SK-N-SH (cell line): ENCODE results near the gene PRSS38. TPM values are rescaled to one million over a fixed set of nuclear protein-coding genes. Genes with fewer than 3 reads are reported as not detected.
"Not testable (repeated sequence)": the region's sequence is repeated elsewhere in the genome, so short reads cannot be mapped to it uniquely, and the experiment has no call there.

Experiments
- CTCF ChIA-PET: fragments of 300-600, 350-600 bp; formaldehyde crosslinking; extraction: SDS; loops from one replicate; lab custom pipeline; 2021; lab: Yijun Ruan, JAX
- POLR2A ChIA-PET: fragments of 350-600 bp; sonication (Branson Sonifier 250); formaldehyde crosslinking; extraction: SDS; loops from one replicate; lab custom pipeline; 2020; ENCODE audit warnings: antibody characterized with exemption, inconsistent platforms; lab: Yijun Ruan, JAX
- DNase-seq: peaks from one replicate; pipeline ENCODE4 v3.0.0; 2012
- H2AFZ ChIP-seq: fragments of 200-600 bp; sonication (generic); 2 replicates; pipeline ENCODE4 v1.8.1; 2016; ENCODE audit warnings: antibody characterized with exemption, mild to moderate bottlenecking, low read depth
- H3F3A ChIP-seq: fragments of 200-600 bp; sonication (generic); replicated peaks from 2 replicates; pipeline ENCODE3; 2016; ENCODE audit warnings: antibody characterized with exemption, mild to moderate bottlenecking; ENCODE audit not compliant: insufficient read depth
- H3K27ac ChIP-seq, 2 experiments: fragments of 200-500 bp in 1 of 2; fragments of 200-600 bp in 1 of 2; sonication (Bioruptor generic) in 1 of 2; sonication (generic), shearing (Covaris generic) in 1 of 2; 2 replicates each; pipeline versions ENCODE4 v1.5.1 to v1.6.1; 2014 to 2016; ENCODE audit warnings: low read depth in 2 of 2, inconsistent platforms in 1 of 2, low read length in 1 of 2, mild to moderate bottlenecking in 1 of 2, mixed read lengths in 1 of 2
- H3K27me3 ChIP-seq: fragments of 200-600 bp; sonication (generic), shearing (Covaris generic); 2 replicates; pipeline ENCODE4 v1.6.1; 2016; ENCODE audit warnings: mixed run types; ENCODE audit not compliant: insufficient read depth
- H3K36me3 ChIP-seq, 2 experiments: fragments of 200-500 bp in 1 of 2; fragments of 200-600 bp in 1 of 2; sonication (Bioruptor generic) in 1 of 2; sonication (generic) in 1 of 2; replicated peaks in 1 of 2; 2 replicates each; pipeline versions ENCODE3 to v1.5.1; 2014 to 2016; ENCODE audit warnings: low read length in 1 of 2, mild to moderate bottlenecking in 1 of 2; ENCODE audit not compliant: insufficient read depth in 2 of 2, control insufficient read depth in 1 of 2
- H3K4me1 ChIP-seq, 2 experiments: fragments of 200-500 bp in 1 of 2; fragments of 200-600 bp in 1 of 2; sonication (Bioruptor generic) in 1 of 2; sonication (generic), shearing (Covaris generic) in 1 of 2; 2 replicates each; pipeline versions ENCODE4 v1.5.1 to v1.6.1; 2014 to 2016; ENCODE audit warnings: low read depth in 1 of 2, low read length in 1 of 2, mixed run types in 1 of 2; ENCODE audit not compliant: insufficient read depth in 2 of 2, control insufficient read depth in 1 of 2
- H3K4me2 ChIP-seq: fragments of 200-600 bp; sonication (generic), shearing (Covaris generic); 2 replicates; pipeline ENCODE4 v1.6.1; 2017; ENCODE audit warnings: mixed run types
- H3K4me3 ChIP-seq, 2 experiments: fragments of 200-500 bp in 1 of 2; fragments of 200-600 bp in 1 of 2; sonication (Bioruptor generic) in 1 of 2; sonication (generic), shearing (Covaris generic) in 1 of 2; 2 replicates each; pipeline versions ENCODE4 v1.5.1 to v1.8.1; 2014 to 2016; ENCODE audit warnings: low read depth in 2 of 2, inconsistent platforms in 1 of 2, low read length in 1 of 2, mild to moderate bottlenecking in 1 of 2, mixed read lengths in 1 of 2, moderate library complexity in 1 of 2
- H3K79me2 ChIP-seq: fragments of 200-600 bp; sonication (generic); 2 replicates; pipeline ENCODE4 v1.8.1; 2017; ENCODE audit warnings: mild to moderate bottlenecking; ENCODE audit not compliant: insufficient read depth
- H3K9ac ChIP-seq: fragments of 200-600 bp; sonication (generic); 2 replicates; pipeline ENCODE4 v1.6.1; 2017; ENCODE audit warnings: mixed run types
- H3K9me2 ChIP-seq: fragments of 200-600 bp; sonication (generic); 2 replicates; pipeline ENCODE4 v1.6.1; 2017; ENCODE audit warnings: mixed run types
- H3K9me3 ChIP-seq: fragments of 200-600 bp; sonication (generic); 2 replicates; pipeline ENCODE4 v1.6.1; 2017; ENCODE audit warnings: mixed run types, mild to moderate bottlenecking, moderate library complexity
- H4K20me1 ChIP-seq: fragments of 200-600 bp; sonication (generic); 2 replicates; pipeline ENCODE4 v1.6.1; 2017; ENCODE audit warnings: mild to moderate bottlenecking, mixed run types; ENCODE audit not compliant: insufficient read depth
- ELF1 ChIP-seq: IDR thresholded peaks from 2 replicates; pipeline ENCODE4 v1.4.0; 2012
- FOSL2 ChIP-seq: IDR thresholded peaks from 2 replicates; pipeline ENCODE4 v1.4.0; 2012; ENCODE audit warnings: low read depth, mild to moderate bottlenecking, moderate library complexity, borderline replicate concordance
- FOXJ3 ChIP-seq: sonication (generic); formaldehyde crosslinking; IDR thresholded peaks from 2 replicates; pipeline ENCODE4 v1.5.1; 2020; ENCODE audit warnings: mild to moderate bottlenecking, missing genetic modification reagents
- GABPA ChIP-seq: IDR thresholded peaks from 2 replicates; pipeline ENCODE4 v1.4.0; 2012; ENCODE audit warnings: low read depth, mild to moderate bottlenecking
- NFIC ChIP-seq: IDR thresholded peaks from 2 replicates; pipeline ENCODE4 v1.4.0; 2012; ENCODE audit warnings: borderline replicate concordance
- SMC3 ChIP-seq: IDR thresholded peaks from 2 replicates; pipeline ENCODE4 v1.6.1; 2012; ENCODE audit warnings: low read depth, low read length, improper control_type of control experiment
- YY1 ChIP-seq: IDR thresholded peaks from 2 replicates; pipeline ENCODE4 v1.4.0; 2012; ENCODE audit warnings: low read depth, mild to moderate bottlenecking
- WGBS: methylation state at CpG from one replicate; pipeline ENCODE4 v1.1.6; 2017; ENCODE audit warnings: low lambda C conversion rate; 5-methylcytosine and 5-hydroxymethylcytosine counted together
- polyA plus RNA-seq, 3 experiments: library from polyadenylated mRNA; depleted of rRNA; stranded (reverse); fragments of >200 nt; gene quantifications; 2 replicates each; pipeline ENCODE4 v1.2.3, GENCODE V29; 2012
- TF ChIP-seq, protein P1 (sequence below): fragments of 200-600 bp; sonication (generic); IDR thresholded peaks from 2 replicates; pipeline ENCODE4 v1.6.1; 2017; ENCODE audit warnings: antibody characterized with exemption, mild to moderate bottlenecking, moderate library complexity
- TF ChIP-seq, protein P2 (sequence below): IDR thresholded peaks from 2 replicates; pipeline ENCODE4 v1.4.0; 2012; ENCODE audit warnings: low read depth

PRSS38 gene
- polyA plus RNA-seq, 1 of the 3 experiments (the other 2 are of a cell fraction) = not detected

DNA sequence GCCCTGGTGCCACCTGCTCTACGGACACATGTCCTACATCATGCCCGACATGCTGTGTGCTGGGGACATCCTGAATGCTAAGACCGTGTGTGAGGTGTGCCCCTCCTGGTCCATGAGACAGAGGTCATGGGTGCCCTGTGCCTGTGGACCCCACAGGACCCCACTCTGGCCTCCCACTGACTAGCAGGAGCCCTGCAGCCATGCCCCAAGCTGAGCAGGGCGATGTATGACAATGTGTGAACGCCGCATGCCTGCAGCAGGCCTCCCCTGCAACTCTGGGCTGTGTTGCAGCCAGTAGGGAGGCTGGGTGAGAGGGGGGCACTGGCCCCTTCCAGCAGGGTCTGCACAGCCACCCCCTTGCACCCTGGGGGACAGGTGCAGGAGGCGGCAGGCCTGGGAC is 30.0 kb downstream of the PRSS38 start:
- Histone ChIP-seq H3K9me2 (no peaks in the 10 kb centered on the region), H3K4me3 (no peak overlapping the region), H3K79me2 (no peaks in the 10 kb centered on the region), H2AFZ (no peak overlapping the region), H3K9me3 (no peaks in the 10 kb centered on the region), H3K9ac (no peak overlapping the region), H4K20me1 (no peaks in the 10 kb centered on the region), H3K36me3 (no peaks in the 10 kb centered on the region), H3K27me3 (no peaks in the 10 kb centered on the region), H3K4me1 (no peaks in the 10 kb centered on the region), H3F3A (no peaks in the 10 kb centered on the region), H3K27ac (no peak overlapping the region), H3K4me2 (no peak overlapping the region)
- POLR2A ChIA-PET = no interaction called here
- WGBS = 50% methylated on average over 1 of the region's 7 CpGs
- no peak for DNase-seq
- TF ChIP-seq YY1 = no peak
- CTCF ChIA-PET = no interaction called here

DNA sequence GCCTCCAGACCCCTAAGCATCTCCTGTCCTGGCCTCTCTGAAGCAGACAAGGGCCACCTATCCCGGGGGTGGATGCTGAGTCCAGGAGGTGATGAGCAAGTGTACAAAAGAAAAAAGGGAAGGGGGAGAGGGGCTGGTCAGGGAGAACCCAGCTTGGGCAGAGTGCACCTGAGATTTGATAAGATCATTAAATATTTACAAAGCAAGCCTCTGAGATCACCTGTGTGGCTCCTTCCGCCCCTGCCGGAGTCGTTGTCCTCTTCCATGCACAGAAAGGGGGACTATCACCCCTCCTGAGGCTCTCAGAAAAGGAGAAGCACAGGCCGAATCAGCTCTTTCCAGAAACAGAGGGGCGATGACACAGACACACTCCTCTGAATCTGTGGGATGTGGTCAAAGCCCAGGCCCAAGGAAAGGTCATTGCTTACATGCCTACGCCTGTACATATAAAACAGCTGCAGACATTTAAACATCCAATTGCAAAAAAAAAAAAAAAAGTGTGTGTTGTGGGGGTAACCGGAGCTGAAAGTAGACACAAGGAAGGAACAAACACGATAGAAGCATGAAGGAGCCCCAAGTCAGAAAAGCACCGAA is 30.9 kb downstream of the PRSS38 start:
- CTCF ChIA-PET = interaction anchor here (0.8 kb wide), 1 partner anchor 84 kb away, joined by 3 read pairs; no protein-coding TSS in a partner anchor
- Histone ChIP-seq H3K36me3 (no peaks in the 10 kb centered on the region), H3K9me3 (no peaks in the 10 kb centered on the region), H3K27me3 (no peaks in the 10 kb centered on the region), H3K9me2 (no peaks in the 10 kb centered on the region)
- no peak for DNase-seq
- 38% methylated on average over 10 of the region's 10 CpGs for WGBS
- TF ChIP-seq, protein P1, sequence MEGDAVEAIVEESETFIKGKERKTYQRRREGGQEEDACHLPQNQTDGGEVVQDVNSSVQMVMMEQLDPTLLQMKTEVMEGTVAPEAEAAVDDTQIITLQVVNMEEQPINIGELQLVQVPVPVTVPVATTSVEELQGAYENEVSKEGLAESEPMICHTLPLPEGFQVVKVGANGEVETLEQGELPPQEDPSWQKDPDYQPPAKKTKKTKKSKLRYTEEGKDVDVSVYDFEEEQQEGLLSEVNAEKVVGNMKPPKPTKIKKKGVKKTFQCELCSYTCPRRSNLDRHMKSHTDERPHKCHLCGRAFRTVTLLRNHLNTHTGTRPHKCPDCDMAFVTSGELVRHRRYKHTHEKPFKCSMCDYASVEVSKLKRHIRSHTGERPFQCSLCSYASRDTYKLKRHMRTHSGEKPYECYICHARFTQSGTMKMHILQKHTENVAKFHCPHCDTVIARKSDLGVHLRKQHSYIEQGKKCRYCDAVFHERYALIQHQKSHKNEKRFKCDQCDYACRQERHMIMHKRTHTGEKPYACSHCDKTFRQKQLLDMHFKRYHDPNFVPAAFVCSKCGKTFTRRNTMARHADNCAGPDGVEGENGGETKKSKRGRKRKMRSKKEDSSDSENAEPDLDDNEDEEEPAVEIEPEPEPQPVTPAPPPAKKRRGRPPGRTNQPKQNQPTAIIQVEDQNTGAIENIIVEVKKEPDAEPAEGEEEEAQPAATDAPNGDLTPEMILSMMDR = no peak
- TF ChIP-seq SMC3 = no peak
- no peak for TF ChIP-seq FOSL2
- TF ChIP-seq FOXJ3 (CRISPR knock-in tag) = no peak
- TF ChIP-seq NFIC = no peak
- TF ChIP-seq, protein P2, sequence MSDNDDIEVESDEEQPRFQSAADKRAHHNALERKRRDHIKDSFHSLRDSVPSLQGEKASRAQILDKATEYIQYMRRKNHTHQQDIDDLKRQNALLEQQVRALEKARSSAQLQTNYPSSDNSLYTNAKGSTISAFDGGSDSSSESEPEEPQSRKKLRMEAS = no peak
- no peak for TF ChIP-seq GABPA
- TF ChIP-seq ELF1 = no peak
- TF ChIP-seq, all 33 proteins: peak for 0
- Histone ChIP-seq H3K27ac (no peak overlapping the region), H3K4me1 (no peaks in the 10 kb centered on the region), H3F3A (no peaks in the 10 kb centered on the region), H3K79me2 (no peaks in the 10 kb centered on the region), H4K20me1 (no peaks in the 10 kb centered on the region), H2AFZ (no peak overlapping the region), H3K4me3 (no peak overlapping the region), H3K4me2 (no peak overlapping the region), H3K9ac (no peak overlapping the region)
- POLR2A ChIA-PET = interaction anchor here (0.6 kb wide), 1 partner anchor 68 kb away, joined by 3 read pairs; no protein-coding TSS in a partner anchor

DNA sequence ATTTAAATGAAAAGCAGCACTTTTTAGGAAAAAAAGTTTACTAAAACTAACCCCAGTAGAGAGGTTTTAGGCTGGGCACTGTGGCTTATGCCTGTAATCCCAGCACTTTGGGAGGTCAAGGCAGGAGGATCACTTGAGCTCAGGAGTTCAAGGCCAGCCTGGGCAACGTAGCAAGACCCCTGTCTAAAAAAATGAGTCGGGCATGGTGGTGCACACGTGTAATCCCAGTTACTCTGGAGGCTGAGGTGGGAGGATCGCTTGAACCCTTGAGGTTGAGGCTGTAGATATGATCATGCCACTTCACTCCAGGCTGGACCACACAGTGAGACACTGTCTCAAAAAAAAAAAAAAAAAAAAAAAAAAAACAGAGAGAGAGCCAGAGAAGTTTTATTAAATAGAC is 31.6 kb downstream of the PRSS38 start:
- DNase-seq, CTCF ChIA-PET: not testable (repeated sequence)

More for the DNA sequence above, 31.6 kb downstream of the PRSS38 start:
- H3K36me3 ChIP-seq, H3F3A ChIP-seq, POLR2A ChIA-PET, H3K4me2 ChIP-seq, H3K79me2 ChIP-seq, H3K9ac ChIP-seq, H3K4me1 ChIP-seq, H2AFZ ChIP-seq, H3K9me2 ChIP-seq, H3K27me3 ChIP-seq, H3K27ac ChIP-seq, H4K20me1 ChIP-seq, H3K9me3 ChIP-seq, H3K4me3 ChIP-seq: not testable (repeated sequence)
- WGBS = 31% methylated on average over 4 of the region's 4 CpGs
